Right ventricle myocardium inferior (tissue), 1 donor: Measurements from ENCODE around the gene ELOVL6. TPM values are rescaled to one million over a fixed set of nuclear protein-coding genes. Genes with fewer than 3 reads are reported as not detected.

Source experiments
- ATAC-seq: fragments of 200-7000 bp; cut with Tn5 transposase; one replicate; pipeline ENCODE4 v1.9.1; 2020; ENCODE audit warnings: mild to moderate bottlenecking, moderate library complexity
- DNase-seq: peaks from one replicate; pipeline ENCODE4 v3.0.0; 2021; ENCODE audit errors: missing footprints
- intact Hi-C: fragments of 100-400 bp; cut with DNase I; formaldehyde crosslinking; loops from one replicate; pipeline ENCODE4 v1.11.0; 2022
- total RNA-seq: library from RNA; stranded (reverse); fragmentation: NEBNext Ultra II Directional; extraction: Animal tissue kit (Norgen Biotek cat#: 25700); gene quantifications from one replicate; pipeline ENCODE4 v1.2.1, GENCODE V29; 2021
- donor health status: DM: no; HTN: yes; CAD: no; lungs with severe emphysema.

Gene ELOVL6
- total RNA-seq, 1 donor from 2014 or later = 2.0 TPM

DNA sequence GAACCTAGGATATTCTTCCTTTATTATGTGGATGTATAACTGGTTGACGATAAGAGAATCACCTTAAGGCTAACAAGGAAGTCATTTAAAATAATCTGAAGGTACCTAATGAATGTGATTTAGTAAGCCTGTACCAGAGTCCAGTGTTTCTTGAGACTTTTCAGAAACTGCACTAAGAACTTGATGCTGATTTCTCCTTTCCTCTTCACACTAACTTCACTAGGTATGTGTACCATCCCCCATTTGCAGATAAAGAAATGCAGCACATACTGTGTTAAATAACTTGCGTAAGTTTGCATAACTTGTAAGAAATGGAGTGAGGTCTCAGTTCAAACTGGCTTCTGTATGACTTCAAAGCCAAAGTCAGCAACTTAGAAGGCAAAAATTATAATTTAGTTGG, 63.3 kb downstream of the ELOVL6 start:
- DNase-seq (no peak), ATAC-seq (no peak)
- intact Hi-C loops = no loop called here

DNA sequence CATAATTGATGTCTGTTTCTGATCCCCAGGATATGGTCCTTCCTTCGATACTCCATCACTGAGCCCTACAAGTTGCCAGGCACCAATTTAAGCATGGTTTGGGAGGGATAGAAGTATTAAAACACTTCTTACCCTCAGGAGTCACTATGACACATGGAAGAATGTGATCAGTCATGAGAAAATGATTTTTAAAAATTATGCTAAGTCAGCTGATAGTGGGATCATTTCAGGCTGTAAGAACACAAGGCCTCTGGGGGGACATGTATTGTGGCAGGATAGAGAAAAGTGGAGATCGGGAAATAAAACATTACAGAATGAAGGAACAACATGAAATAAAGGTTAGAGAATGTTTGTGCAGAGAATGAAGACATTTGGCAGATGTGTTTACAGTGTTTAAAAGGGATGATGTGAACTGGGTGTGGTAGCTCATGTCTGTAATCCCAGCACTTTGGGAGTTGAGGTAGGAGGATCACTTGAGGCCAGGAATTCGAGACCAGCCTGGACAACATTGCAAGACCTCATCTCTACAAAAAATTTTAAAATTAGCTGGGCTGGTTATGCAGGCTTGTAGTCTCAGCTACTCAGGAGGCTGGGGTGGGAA, 64.0 kb downstream of the ELOVL6 start:
- DNase-seq (no peak), ATAC-seq (no peak)
- intact Hi-C loops = no loop called here

GRCh38 chr4:110132816-110133719, 65.3 kb downstream of the ELOVL6 start:
- intact Hi-C loops = no loop called here
- ATAC-seq (no peak), DNase-seq (no peak)

GRCh38 chr4:110131916-110132315, 66.5 kb downstream of the ELOVL6 start:
- intact Hi-C loops = no loop called here
- ATAC-seq = no peak
- DNase-seq = no peak

GRCh38 chr4:110130576-110131358, 67.6 kb downstream of the ELOVL6 start:
- ATAC-seq = no peak
- DNase-seq = no peak
- intact Hi-C loops = no loop called here

DNA sequence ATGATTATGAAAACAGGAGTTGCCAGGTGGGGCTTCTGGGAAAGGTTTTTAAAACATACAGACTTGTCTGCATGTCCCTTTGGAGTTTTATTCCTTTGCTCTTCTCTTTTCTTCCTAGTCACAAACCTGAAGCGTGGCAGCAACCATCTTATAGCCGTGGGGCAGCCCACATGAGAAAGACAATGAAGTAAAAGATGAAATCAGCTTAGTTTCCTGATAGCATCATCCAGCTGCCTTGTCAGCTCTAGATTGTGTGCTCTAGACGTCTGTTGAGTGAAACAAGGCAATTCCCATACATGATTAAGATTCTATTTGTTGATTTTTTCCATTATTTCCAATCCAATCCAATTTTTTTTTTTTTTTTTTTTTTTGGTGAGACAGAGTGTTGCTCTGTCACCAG, 68.9 kb downstream of the ELOVL6 start:
- ATAC-seq (no peak), DNase-seq (no peak)
- intact Hi-C loops = no loop called here

DNA sequence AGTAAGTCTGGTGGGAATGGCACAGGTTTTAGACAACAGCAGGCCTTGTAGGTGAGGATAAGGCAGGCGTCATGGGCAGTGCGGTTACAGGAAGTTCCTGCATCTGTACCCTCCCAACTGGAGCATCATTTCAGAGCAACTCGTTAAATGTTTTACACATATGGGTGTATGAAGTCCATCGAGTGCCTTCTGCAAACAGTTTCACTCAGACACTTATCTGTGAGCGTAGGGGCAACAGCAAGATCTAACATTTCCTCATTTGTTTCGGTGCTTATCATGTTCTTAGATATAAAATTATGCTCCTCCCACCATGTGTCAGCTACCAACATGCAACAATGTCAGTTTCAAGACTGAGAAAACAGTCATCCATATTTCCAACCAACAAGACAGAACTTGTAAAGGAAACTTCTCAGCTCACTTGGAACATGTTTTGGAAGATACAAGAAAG, 69.9 kb downstream of the ELOVL6 start:
- no peak for DNase-seq
- intact Hi-C loops = no loop called here

DNA sequence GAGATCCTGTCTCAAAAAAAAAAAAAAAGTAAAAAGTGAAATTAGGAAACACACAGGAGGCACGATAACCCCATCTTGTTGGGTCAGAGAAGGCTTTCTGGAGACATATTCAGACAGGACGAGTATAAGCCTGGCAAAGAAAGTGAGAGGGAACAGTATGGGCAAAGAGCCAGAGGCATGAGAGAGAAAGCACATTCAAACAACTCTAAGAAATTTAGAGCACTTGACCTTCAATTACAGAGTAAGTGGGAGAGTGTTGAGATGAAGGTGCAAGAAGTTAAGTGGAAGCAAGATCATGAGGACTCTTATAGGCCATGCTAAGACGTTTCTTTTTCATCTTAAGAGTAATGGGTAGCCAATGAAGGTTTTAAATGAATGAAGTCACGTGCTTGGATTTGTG, 70.4 kb downstream of the ELOVL6 start:
- intact Hi-C loops = no loop called here
- DNase-seq = no peak
- ATAC-seq = no peak

More for the DNA sequence above, 69.9 kb downstream of the ELOVL6 start:
- ATAC-seq = no peak

GRCh38 chr4:110124711-110125110, 73.7 kb downstream of the ELOVL6 start:
- intact Hi-C loops = no loop called here
- DNase-seq (no peak), ATAC-seq (no peak)

GRCh38 chr4:110122201-110122600, 76.2 kb downstream of the ELOVL6 start:
- no peak for ATAC-seq
- intact Hi-C loops = no loop called here

DNA sequence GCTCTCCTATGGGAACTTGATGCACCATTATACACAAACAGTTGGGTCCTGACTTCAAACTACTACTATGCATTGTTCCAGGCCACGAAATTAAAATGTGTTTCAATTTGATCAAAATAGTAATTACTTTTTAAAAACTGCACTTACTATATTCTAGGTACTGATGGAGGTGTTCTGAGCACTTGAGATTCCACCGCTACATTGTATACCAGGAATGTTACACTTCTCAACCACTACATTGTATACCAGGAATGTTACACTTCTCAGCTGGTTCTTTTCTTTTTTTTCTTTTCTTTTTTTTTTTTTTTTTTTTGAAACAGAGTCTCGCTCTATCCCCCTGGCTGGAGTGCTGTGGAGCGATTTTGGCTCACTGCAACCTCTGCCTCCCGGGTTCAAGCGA, 77.9 kb downstream of the ELOVL6 start:
- intact Hi-C loops = no loop called here

More at GRCh38 chr4:110122201-110122600, 76.2 kb downstream of the ELOVL6 start:
- no peak for DNase-seq

GRCh38 chr4:110119880-110120279, 78.5 kb downstream of the ELOVL6 start:
- DNase-seq (no peak), ATAC-seq (no peak)
- intact Hi-C loops = no loop called here

More for the DNA sequence above, 77.9 kb downstream of the ELOVL6 start:
- ATAC-seq = no peak
- DNase-seq = no peak

DNA sequence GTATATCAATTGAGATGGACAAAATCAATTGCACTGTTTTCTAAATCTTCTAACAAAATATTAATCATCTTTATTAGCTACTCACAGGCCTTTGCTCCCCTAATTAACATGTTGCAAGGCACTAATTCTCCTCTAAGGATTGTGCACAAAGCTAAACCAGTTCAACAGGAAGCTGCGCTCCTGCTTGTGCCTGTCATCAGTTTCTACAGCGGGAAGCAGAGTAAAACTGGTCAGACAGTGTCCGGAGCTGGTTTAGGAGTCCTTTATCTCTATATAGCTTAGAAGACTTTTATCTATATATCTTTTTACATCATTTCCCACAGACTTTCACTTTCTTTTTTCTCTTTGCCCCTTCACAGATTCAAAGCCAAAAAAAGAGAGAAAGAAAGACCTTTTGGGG, 79.1 kb downstream of the ELOVL6 start:
- ATAC-seq = no peak
- intact Hi-C loops = no loop called here
- DNase-seq = no peak

DNA sequence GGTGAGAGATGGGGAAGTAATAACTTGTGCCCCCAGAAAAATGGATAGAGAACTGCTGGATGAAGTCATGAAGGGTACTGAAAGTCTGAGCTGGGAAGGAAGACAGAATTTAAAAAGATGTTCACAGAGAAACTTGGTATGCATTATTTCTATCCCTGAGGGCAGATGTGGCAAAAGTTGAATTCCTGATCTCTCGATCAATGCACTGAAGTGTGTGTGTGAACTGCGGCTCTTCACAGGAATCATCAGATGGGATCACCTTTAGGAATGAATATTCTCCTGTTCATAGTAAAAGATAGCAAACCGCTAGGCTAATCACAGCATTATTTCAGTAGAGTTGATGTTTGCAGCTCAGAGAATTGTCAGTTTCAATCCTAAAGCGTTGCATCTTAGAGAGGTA, 86.4 kb downstream of the ELOVL6 start:
- ATAC-seq (no peak), DNase-seq (no peak)
- intact Hi-C loops = no loop called here

GRCh38 chr4:110109455-110109854, 89.0 kb downstream of the ELOVL6 start:
- DNase-seq = no peak
- no peak for ATAC-seq
- intact Hi-C loops = no loop called here

DNA sequence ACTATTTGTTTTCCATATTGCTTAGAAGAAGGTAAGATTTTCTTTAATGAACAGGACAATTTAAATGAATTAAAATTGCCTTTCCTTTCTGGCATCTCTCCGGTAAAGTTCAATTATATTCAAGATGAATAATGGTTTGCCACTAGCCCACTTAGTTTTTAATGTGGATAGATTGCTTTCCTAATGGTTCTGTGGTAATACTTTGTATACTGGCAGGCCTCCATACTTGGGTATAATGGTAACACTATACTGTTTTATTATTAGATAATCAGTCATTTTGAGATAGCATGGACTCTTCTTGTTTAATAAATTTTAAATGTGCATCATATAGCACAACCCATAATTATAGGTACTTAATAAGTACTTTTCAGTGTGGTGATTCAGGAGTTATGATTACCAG, 89.5 kb downstream of the ELOVL6 start:
- intact Hi-C loops = no loop called here
- ATAC-seq = no peak
- no peak for DNase-seq

GRCh38 chr4:110108422-110108821, 90.0 kb downstream of the ELOVL6 start:
- no peak for DNase-seq
- ATAC-seq = no peak
- intact Hi-C loops = no loop called here

GRCh38 chr4:110107866-110108265, 90.5 kb downstream of the ELOVL6 start:
- DNase-seq (no peak), ATAC-seq (no peak)

DNA sequence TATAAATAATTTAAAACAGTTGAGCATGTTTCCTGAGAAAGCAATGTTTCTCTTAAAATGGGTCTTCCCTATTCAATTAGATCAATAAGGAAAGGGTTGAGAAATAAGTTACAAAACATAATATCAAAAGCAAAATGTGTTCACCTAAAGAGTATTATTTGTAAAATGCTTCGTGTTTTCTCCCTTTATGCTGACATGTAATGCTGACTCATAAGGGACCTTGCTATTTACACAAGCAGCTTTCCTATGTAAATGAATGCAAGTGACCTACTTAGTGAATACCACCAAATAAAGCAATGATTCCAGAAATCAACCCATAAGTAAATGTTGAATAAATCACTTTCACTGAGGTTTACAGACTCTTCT, 91.5 kb downstream of the ELOVL6 start:
- intact Hi-C loops = no loop called here
- no peak for ATAC-seq

More at GRCh38 chr4:110107866-110108265, 90.5 kb downstream of the ELOVL6 start:
- intact Hi-C loops = no loop called here

DNA sequence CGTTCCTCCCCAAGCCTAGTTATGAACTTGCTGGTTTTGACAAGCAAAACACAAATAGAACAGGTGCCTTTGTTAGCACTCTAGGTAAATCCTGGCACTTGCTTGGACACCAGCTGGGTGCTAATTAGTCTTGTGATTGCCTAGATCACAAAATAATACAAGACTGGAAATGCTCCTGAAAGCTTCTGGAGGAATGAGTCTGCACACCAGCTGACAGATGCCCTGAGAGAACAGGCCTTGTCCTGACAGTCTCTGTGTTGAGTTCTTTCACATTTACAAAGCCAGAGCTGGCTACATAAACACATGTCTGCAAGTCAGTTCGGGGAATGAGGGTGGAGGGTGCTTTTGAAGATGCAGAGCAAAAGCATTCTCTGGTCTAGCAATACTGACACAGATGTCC, 93.8 kb downstream of the ELOVL6 start:
- ATAC-seq (no peak), DNase-seq (no peak)
- intact Hi-C loops = no loop called here

More for the DNA sequence above, 91.5 kb downstream of the ELOVL6 start:
- no peak for DNase-seq
